HFF-Myc (cell line): ENCODE results near the gene GDPD2.
"Not testable (repeated sequence)": the region's sequence is repeated elsewhere in the genome, so short reads cannot be mapped to it uniquely, and the experiment has no call there.

Source experiments
- DNase-seq: peaks from one replicate; pipeline ENCODE4 v3.0.0-alpha.2; 2011; ENCODE audit warnings: low read depth; ENCODE audit errors: extremely low read depth
- H3K4me3 ChIP-seq: replicated peaks from 2 replicates; pipeline ENCODE4 v1.5.1; 2011; ENCODE audit warnings: low read depth, mild to moderate bottlenecking, control low read depth, low read length
- TF ChIP-seq, protein P1 (sequence below): IDR thresholded peaks from 2 replicates; pipeline ENCODE4 v1.5.1; 2012; ENCODE audit warnings: mild to moderate bottlenecking, low read depth, low read length, control low read depth; ENCODE audit errors: missing control alignments

The GDPD2 gene, protein sequence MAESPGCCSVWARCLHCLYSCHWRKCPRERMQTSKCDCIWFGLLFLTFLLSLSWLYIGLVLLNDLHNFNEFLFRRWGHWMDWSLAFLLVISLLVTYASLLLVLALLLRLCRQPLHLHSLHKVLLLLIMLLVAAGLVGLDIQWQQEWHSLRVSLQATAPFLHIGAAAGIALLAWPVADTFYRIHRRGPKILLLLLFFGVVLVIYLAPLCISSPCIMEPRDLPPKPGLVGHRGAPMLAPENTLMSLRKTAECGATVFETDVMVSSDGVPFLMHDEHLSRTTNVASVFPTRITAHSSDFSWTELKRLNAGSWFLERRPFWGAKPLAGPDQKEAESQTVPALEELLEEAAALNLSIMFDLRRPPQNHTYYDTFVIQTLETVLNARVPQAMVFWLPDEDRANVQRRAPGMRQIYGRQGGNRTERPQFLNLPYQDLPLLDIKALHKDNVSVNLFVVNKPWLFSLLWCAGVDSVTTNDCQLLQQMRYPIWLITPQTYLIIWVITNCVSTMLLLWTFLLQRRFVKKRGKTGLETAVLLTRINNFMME

DNA sequence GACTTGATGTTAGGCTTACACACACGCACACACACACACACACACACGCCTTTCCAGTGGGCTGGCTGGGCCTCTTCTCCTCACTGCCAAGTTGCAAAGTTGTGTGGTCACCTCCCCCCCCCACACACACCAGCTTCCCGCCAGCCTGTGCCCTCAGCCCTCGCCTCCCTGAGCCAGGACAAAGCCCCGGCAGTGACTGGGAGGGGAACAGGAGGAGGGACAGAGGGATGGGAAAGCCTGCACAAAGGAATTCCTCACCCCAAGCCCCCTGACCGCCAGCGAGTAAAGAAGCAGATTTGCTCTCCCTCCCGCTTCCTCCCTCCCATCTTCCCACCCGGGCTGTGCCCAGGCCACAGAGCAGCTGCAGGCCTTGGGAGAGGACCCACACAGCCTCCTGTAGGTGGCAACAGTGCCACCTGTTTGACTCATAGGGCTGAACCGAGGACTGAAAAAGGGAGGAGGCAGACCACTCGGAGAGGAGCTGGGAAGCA lies at the start of gene GDPD2:
TSS of gene GDPD2 (plus strand) at position 464 of the 491 bp plus-strand sequence. CDS start 1,671 bp downstream, outside the sequence.
- DNase-seq, result no peak
- H3K4me3 ChIP-seq, result no peak within 1 kb of the TSS
- TF ChIP-seq, protein P1, sequence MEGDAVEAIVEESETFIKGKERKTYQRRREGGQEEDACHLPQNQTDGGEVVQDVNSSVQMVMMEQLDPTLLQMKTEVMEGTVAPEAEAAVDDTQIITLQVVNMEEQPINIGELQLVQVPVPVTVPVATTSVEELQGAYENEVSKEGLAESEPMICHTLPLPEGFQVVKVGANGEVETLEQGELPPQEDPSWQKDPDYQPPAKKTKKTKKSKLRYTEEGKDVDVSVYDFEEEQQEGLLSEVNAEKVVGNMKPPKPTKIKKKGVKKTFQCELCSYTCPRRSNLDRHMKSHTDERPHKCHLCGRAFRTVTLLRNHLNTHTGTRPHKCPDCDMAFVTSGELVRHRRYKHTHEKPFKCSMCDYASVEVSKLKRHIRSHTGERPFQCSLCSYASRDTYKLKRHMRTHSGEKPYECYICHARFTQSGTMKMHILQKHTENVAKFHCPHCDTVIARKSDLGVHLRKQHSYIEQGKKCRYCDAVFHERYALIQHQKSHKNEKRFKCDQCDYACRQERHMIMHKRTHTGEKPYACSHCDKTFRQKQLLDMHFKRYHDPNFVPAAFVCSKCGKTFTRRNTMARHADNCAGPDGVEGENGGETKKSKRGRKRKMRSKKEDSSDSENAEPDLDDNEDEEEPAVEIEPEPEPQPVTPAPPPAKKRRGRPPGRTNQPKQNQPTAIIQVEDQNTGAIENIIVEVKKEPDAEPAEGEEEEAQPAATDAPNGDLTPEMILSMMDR, result peak; percentile 3

DNA sequence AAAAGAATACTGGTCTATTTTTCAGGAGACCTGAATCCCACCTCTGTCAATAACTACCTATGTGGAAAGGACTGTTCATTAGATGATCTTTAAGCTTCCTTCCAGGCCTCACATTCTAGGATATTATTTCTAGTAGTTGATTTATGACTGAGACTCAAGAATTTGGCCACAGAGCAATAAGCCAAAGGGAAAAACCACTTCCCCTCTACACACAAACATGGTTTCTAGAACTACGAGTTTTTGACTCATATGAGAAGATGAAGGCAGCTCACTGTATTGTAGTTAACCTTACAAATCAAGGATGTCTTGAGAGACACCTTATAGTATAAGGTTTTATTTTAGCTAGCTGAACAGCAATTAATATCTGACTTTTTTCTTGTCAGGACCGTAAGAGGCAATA lies 36.9 kb upstream of the GDPD2 start:
- DNase-seq, result no peak
- H3K4me3 ChIP-seq, result no peak overlapping the region
- TF ChIP-seq, protein P1, result no peak

DNA sequence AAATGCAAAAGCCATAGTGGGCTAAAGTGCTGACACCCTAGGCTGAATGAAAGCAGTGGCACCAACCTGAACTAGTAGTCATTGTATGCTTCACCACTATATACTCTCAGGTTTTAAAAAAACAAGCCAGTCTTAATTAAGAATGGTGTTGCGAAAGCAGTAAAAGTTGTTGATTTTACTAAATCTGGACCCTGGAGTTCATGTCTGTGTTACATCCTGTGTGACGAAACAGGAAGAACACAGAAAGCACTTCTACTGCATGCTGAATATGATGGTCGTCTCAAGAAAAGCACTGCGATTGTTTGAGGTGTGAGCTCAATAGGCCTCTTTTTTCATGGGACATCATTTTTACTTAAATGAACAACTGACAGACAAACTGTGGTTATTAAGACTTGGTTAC lies 24.2 kb upstream of the GDPD2 start:
- H3K4me3 ChIP-seq, result no peak overlapping the region
- TF ChIP-seq, protein P1, result no peak
- no peak for DNase-seq

DNA sequence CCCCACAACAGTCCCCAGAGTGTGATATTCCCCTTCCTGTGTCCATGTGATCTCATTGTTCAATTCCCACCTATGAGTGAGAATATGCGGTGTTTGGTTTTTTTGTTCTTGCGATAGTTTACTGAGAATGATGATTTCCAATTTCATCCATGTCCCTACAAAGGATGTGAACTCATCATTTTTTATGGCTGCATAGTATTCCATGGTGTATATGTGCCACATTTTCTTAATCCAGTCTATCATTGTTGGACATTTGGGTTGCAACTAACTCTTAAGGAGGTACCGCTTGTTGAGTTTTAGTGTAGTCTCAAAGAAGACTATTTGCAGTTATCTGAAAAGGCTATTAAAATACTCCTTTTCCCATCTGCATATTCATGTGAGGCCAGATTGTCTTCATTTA lies 22.9 kb upstream of the GDPD2 start:
- not testable (repeated sequence) for DNase-seq, H3K4me3 ChIP-seq

DNA sequence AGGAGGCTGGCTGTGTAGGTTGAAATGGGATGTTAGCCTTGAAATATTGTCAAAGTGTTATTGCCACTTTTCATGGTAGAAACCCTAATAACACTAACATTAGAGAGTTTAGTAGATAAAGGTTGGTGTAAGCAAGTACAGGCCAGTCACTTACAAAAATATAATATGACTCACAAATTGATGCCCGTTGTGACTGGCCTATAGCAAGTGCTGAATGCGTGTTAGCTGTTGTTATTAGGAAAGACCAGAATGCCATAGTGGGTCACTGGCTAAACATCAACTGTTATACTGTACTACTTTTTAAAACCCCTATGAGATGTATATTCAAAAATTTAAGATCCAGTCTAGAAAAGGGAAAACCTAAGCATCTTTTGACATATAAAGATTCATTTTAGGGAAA lies 20.4 kb upstream of the GDPD2 start:
- no peak overlapping the region for H3K4me3 ChIP-seq
- no peak for DNase-seq
- TF ChIP-seq, protein P1, result no peak

DNA sequence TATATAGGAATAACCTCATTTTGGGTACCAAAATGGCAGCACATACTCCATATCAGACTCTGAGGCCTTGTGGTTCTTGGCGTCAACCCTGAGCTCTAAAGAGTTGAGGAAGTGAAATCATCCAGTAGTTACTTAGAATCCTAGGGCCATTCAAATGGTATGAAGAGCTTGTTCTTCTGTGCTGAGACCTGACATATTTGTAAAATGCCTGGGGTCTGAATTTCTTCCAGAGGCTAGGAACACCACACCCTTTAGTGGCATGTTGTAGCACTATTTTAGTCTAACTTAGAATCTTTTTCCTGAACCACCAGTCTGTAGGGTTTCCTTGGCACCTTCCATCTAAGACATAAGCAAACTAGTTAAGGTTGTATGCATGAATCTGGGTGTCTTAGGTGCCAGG lies 18.1 kb upstream of the GDPD2 start:
- TF ChIP-seq, protein P1, result no peak
- no peak for DNase-seq
- H3K4me3 ChIP-seq, result no peak overlapping the region

DNA sequence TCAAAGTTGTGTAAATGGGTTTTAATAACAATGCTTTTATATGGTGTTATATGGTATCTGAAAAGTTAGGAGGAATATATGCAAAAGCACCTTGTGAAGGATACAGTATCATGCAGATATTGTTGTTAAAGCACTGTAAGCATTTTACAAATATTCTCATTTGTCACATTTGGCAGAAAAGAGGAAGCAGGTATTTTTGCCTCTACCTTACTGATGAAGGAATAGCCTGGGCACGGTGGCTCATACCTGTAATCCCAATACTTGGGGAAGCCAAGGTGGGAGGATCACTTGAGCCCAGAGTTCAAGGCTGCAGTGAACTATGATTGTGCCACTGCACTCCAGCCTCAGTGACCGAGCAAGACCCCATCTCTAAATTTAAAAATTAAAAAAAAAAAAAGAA lies 12.2 kb upstream of the GDPD2 start:
- H3K4me3 ChIP-seq, result no peak overlapping the region
- DNase-seq, result no peak
- TF ChIP-seq, protein P1, result no peak
